Measurements from ENCODE around the gene FANCB. TPM values are rescaled to one million over a fixed set of nuclear protein-coding genes. Genes with fewer than 3 reads are reported as not detected.

FANCB gene
- total and polyA plus RNA-seq, 4 donors = 0.07 to 6.2 (median 0.29) TPM

DNA sequence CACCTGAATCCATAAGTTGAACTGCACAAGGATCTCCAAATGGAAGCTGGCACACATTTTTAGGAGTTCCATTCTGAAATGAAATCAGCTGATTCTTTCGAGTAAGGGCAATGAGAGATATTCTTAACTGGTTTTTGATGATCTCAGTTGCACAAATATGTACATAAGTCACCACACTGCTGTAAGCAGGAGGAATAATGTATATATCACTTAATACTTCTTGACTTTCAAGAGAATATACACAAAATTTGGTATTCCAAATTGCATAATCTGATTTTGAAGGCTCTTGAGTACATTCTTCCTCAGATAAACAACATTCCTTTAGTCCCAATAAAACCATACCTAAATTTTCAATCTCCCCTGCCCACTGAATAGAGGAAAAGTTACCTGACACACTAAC lies 8.2 kb downstream of the FANCB start:
- TF ChIP-seq SP1 (IDR thresholded peaks at IDR 0.05) = no peak
- TF ChIP-seq, protein P1, sequence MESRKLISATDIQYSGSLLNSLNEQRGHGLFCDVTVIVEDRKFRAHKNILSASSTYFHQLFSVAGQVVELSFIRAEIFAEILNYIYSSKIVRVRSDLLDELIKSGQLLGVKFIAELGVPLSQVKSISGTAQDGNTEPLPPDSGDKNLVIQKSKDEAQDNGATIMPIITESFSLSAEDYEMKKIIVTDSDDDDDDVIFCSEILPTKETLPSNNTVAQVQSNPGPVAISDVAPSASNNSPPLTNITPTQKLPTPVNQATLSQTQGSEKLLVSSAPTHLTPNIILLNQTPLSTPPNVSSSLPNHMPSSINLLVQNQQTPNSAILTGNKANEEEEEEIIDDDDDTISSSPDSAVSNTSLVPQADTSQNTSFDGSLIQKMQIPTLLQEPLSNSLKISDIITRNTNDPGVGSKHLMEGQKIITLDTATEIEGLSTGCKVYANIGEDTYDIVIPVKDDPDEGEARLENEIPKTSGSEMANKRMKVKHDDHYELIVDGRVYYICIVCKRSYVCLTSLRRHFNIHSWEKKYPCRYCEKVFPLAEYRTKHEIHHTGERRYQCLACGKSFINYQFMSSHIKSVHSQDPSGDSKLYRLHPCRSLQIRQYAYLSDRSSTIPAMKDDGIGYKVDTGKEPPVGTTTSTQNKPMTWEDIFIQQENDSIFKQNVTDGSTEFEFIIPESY (IDR thresholded peaks at IDR 0.05) = no peak
- TF ChIP-seq, protein P2, sequence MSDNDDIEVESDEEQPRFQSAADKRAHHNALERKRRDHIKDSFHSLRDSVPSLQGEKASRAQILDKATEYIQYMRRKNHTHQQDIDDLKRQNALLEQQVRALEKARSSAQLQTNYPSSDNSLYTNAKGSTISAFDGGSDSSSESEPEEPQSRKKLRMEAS (IDR thresholded peaks at IDR 0.05) = no peak
- TF ChIP-seq EGR1 (IDR thresholded peaks at IDR 0.05; ENCODE audit: low read depth in 2 of 2) = no peak
- TF ChIP-seq RXRA (IDR thresholded peaks at IDR 0.05) = no peak
- no peak for TF ChIP-seq TAF1 (conservative IDR thresholded peaks at IDR 0.05)
- DNase-seq (ENCODE audit: low spot score) = no peak
- H3K36me3 ChIP-seq (ENCODE audit: control insufficient read depth in 4 of 4, insufficient read depth in 3 of 4, low read depth in 1 of 4, low read length in 3 of 4) = no peaks in the 10 kb centered on the region
- H3K4me1 ChIP-seq (ENCODE audit: control insufficient read depth in 4 of 4, insufficient read depth in 4 of 4, low read length in 3 of 4) = no peaks in the 10 kb centered on the region
- no peak overlapping the region for H3K9ac ChIP-seq (ENCODE audit: low read depth in 1 of 2, low read length in 2 of 2)
- no peak overlapping the region for H3K27ac ChIP-seq (ENCODE audit: low read depth in 1 of 2, low read length in 2 of 2)
- 93% methylated on average over 1 of the region's 1 CpG for WGBS
- H3K9me3 ChIP-seq (ENCODE audit: control insufficient read depth in 4 of 4, low read length in 3 of 4) = peaks cover 0 to 2% (median 0%) of the 10 kb centered on the region in 4 donors
- H3K27me3 ChIP-seq (ENCODE audit: control insufficient read depth in 4 of 4, insufficient read depth in 4 of 4, low read length in 3 of 4) = no peaks in the 10 kb centered on the region
- no peak overlapping the region for H3K4me3 ChIP-seq (ENCODE audit: low read depth in 1 of 3, low read length in 3 of 3)

DNA sequence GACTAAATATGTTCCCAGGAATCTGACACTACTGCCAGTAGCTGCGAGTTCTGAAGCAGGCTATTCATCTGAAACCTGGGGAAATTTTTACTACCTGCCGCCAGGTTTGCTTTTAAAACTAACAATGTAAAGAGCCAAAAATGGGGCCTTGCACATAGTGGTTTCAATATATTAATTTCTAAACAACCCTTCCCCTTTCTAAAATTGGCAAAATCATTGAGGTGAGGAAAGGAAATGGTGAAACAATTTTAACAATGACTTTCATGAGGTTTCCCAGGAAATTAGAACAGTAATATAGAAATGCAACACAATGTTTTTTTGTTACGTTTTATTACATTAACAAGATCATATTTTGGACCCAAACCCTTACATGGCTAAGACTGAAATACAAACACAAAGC lies 21.3 kb downstream of the FANCB start:
- TF ChIP-seq JUND (IDR thresholded peaks at IDR 0.05) (no peak), YY1 (IDR thresholded peaks at IDR 0.05) (no peak), CTCF (IDR thresholded peaks at IDR 0.05; ENCODE audit: low read depth, low read length, missing input control) (no peak), ATF3 (IDR thresholded peaks at IDR 0.05) (no peak), SP1 (IDR thresholded peaks at IDR 0.05) (no peak), FOXA2 (IDR thresholded peaks at IDR 0.05) (no peak), GABPA (IDR thresholded peaks at IDR 0.05 in 1 of 2, conservative IDR thresholded peaks at IDR 0.05 in 1 of 2) (no peak), HNF4A (conservative IDR thresholded peaks at IDR 0.05) (no peak)
- TF ChIP-seq, protein P1 (IDR thresholded peaks at IDR 0.05) = no peak
- Histone ChIP-seq H3K4me3 (ENCODE audit: low read depth in 1 of 3, low read length in 3 of 3) (no peak overlapping the region), H3K4me1 (ENCODE audit: control insufficient read depth in 4 of 4, insufficient read depth in 4 of 4, low read length in 3 of 4) (no peaks in the 10 kb centered on the region), H3K9me3 (ENCODE audit: control insufficient read depth in 4 of 4, low read length in 3 of 4) (no peaks in the 10 kb centered on the region), H3K27me3 (ENCODE audit: control insufficient read depth in 4 of 4, insufficient read depth in 4 of 4, low read length in 3 of 4) (no peaks in the 10 kb centered on the region), H3K9ac (ENCODE audit: low read depth in 1 of 2, low read length in 2 of 2) (no peak overlapping the region), H3K27ac (ENCODE audit: low read depth in 1 of 2, low read length in 2 of 2) (no peak overlapping the region), H3K36me3 (ENCODE audit: control insufficient read depth in 4 of 4, insufficient read depth in 3 of 4, low read depth in 1 of 4, low read length in 3 of 4) (no peaks in the 10 kb centered on the region)
- DNase-seq (ENCODE audit: low spot score) = no peak
- 61% methylated on average over 3 of the region's 3 CpGs for WGBS

Data from liver (tissue), 9 donors.